LHCN-M2 (cell line): ENCODE measurements around the gene FBN2. TPM values are rescaled to one million over a fixed set of nuclear protein-coding genes. Genes with fewer than 3 reads are reported as not detected.

Experiments
- DNase-seq: peaks from one replicate; pipeline ENCODE4 v3.0.0-alpha.2; 2012; ENCODE audit warnings: low read depth
- total RNA-seq: library from RNA; depleted of rRNA; stranded (reverse); fragments of >200 nt; gene quantifications from 2 replicates; pipeline ENCODE4 v1.2.3, GENCODE V29; 2014

FBN2 gene
- total RNA-seq, 1 experiment from 2014 or later = 25.4 TPM

DNA sequence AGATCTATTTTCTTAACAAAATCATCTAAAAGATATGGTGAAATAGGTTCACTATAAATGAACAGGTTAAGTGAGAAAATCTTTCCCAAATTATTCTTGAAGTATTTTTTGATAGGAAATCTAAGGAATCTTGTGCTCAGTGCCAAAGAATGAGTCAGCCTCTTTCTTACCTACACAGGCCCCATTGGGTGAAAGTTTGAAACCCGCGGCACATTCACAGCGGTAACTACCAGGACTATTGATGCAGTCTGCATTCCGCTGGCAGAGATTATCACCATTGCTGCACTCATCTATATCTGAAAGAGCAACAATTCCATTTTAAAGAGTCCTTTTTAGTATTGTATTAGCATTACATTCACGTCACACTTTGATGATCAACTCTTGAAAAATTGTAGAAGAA, 232.7 kb downstream of the FBN2 start:
- DNase-seq = no peak

DNA sequence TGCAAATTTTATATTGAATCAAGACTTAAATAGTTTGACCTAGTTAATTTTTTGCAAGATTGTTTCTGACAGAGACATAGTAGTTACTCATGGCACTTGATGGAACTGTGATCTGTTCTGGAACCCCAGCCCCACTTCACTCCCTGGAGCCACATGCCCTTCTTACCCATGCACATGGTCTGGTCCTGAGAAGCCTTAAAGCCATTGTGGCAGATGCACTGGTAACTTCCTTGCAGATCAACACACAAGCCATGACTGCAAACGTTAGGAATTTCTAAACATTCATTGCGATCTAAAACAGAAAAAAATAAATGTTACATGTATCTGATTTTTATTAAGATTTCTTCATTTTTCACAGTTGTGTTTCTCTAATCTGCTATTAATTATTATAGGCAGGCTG, 233.3 kb downstream of the FBN2 start:
- DNase-seq = no peak

DNA sequence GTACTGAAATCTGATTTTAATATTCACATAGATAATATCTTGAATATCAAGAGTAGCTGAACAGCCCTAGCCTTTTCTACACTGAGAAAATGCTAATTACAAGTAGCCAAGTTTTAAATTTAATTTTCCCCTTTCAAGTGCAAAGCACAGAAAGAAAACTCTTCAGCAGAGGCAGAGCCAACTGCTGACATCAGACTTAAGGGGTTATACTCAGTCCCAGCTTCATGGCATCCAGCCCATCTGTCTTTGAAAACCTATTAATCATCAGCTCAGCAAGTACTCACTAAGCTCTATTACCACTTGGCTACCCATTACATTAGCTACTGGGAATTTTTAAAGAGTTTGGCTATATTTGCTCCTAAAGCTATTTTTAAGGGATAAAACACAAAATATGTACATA, 234.0 kb downstream of the FBN2 start:
- DNase-seq = peak; percentile 75

DNA sequence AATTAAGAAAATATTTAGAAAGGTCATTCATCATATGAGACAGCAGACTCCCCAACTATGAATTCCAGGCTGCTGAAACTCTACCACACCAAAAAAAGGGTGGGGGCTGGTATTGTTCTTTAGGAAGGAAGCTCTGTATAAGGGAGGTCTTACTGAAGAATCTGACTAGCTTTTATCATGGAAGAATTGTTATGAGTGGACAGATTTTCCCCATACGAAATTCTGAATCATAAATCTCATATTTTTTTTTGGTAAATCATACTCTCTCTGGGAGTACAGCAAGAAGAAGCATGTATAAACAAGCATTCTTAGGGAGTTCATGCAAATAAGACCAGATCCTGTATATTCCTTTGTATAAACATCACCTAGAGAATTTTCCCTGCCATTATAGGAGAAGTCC, 234.5 kb downstream of the FBN2 start:
- DNase-seq = no peak

DNA sequence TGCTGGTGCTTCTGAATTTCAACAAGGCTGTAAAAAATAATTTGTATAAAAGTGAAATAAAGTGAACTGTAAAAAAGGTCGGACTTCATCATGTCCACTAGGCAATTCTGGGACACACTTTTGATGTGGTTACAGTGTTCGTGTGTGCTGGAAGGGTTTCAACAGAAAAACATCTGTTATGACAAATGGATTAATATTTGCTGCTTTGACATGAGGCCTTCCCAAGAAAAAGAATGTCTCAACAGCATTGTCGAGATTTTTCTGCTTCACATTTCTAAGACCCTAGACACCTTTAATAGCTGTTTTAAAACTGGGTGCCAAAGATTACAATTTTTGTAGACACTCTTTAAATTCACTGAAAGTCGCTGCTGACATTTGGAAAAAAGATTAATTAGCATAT, 237.9 kb downstream of the FBN2 start:
- peak; percentile 59 for DNase-seq

DNA sequence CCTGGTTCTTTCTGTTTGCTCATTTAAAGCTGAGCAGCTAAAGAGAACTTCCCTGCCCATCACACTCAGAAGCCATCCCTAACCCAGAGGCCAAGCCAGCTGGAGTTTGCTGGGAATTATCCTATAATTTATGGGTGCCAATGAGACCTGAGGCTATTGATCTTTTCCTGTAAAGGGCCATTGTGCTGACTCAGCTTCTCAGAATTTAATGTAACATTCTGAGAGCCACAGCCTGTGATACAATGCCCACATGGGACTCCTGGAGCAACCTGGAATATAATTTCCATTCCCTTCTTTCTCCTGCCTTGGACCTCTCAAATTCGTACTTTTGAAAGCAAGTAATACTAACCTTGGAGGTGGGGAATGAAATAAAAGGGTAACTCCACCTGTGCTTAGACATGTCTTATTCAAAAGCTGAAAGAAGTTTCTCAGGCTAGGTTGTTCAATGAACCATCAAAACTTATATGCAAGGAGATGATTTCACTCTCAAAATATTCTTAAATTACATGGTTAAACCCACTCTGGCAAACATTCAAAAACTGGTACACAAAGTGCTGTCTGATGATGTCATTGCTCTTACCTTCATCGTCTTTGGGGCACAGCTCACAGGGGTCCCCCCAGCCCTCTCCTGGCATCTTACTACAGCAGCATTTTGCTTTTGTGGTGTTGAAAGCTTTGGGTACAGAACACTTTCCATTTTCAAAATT, 247.7 kb downstream of the FBN2 start:
- peak; percentile 25 for DNase-seq

DNA sequence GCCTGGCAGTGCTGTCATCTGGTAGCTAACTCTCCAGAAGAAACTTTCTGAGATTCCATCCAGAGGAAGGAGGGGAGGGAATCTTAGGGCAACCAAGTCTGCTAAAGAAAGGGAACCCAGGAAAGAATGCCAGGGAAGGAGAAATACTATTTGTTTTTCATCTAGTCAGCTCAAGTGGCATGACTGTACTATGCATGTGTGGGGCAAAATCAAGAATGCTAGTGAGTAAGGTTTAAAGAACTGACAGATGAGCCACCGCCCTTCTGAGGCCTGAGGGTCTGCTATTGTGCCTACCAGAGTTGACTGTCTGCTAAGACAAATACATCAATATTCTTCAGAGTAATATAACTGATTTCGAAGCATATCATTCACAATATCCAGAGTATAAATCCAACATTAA, 250.3 kb downstream of the FBN2 start:
- DNase-seq = no peak

DNA sequence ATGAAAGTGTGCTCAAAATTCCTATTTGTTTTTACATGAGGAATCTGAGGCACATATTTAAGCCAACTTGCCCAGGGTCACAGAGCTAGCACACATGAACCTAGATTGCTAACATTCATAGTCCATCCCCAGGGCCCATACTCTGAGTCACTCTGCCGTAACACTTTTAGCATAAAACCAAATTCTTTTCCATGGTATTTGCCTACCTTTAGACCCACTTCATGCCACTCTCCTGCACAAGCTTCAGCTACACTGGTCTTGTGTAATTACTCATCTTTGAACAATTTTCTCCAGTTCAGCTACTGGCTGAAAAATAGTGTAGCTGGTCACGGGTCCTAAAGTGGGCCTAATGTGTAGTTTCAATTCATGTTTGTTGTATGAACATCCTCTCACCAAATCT, 253.8 kb downstream of the FBN2 start:
- peak; percentile 29 for DNase-seq

DNA sequence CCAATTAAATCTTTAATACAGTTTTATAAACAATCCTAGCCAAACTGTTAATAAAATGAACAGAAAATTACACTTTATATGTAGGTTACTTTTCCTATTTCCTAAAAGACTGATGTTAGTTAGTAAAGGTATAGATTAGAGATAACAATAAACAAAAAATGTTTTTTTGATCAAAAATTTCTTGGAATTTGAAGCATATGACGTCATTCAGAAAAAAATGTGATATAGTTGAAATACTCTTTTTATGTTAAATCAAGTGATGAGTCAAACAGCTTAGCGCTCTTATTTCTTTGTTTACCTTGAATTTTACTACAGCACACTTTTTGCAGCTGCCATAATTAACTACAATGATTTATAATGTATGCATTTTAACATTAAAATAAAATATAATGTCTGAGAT, 258.7 kb downstream of the FBN2 start:
- no peak for DNase-seq

DNA sequence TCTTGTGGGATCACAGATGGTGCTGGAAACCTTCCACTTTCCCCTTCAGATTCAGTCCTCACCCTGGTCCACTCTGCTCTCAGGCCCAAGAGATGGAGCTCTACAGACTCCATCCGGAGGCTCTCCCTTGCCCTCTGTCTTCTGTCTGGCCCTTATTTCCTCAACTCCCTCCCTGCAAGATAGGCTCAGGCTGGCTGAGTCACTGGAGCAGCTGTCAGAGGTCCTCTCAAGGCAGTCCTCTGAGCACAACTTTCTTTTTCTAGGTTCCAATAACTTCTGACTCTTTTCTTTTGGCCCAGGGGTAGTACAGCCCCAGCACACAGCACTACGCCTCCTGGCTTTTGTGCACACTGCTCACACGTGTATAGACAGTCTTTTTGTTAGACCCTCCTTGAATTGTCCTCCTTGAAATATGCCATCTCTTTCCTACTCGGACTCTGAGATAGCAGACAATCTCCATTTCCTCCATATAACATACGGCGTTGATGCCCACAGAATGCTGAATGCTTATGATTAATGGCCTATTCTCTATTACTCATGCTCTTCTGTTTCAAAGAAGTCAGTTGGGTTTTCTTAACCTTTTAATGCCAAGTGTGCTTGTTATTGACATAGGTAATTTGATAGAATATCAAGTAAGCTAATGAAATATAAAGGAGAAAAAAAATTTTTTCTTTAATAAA, 261.4 kb downstream of the FBN2 start:
- peak; percentile 90 for DNase-seq

DNA sequence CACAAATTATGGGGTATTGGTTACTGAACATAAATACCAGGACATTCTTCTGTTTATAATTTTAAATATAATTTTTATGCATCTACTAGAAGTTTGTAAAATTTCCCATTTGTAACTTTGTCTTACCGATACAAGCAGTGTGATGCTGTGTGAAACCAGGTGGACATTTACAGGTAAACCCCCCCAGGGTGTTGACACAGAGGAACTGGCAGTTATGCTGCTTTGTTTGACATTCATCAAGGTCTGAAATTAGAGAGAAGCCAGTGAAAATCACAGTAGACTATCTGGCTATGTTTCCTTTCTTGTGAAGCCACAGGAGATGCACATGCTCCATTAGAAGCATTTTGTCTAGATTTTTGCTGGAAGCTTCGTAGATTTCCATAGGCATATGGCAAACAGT, 263.6 kb downstream of the FBN2 start:
- DNase-seq = no peak

DNA sequence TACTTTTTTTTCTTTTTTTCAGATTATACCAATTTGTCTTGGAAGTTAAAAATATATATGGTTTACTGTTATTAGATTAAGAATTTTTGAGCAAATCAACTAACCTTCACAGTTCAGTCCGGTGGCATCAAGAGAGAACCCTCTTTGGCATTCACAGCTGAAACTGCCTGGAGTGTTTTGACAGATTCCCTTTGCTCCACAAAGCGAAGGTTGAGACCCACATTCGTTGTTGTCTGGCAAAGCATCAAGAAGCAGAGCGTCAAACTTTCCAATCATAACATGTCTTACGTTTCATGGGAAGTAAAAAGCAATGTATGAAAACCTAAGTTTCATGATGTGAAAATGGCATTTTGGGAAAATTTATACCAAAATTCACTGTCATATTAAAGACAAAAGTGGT, 264.3 kb downstream of the FBN2 start:
- DNase-seq = no peak

DNA sequence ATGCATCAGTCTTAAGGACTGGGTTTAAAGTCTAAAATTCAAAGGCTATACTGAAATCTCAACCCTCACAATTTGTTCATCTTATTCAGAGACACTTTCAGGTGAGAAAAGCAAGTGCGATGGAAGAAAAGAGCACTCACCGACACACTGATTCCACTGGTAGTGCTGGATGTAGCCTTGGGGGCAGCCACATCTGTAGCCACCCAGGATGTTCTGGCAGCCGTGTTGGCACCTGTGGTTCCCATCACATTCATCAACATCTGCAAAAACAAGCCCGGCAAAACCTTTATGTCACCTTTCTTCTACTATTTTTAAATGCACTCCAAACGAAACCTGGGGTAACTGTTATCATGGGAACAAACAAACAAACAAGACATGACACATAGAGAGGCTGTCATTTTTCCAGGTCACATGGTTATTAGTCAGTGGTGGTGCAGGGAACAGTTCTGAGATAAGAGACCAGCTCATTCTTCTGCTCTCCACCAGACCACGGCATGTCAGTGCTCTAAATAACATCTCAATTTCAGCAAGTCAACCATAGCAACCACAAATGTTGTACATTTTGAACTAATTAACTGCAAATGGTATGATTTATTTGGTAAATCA, 266.1 kb downstream of the FBN2 start:
- DNase-seq = peak; percentile 95

DNA sequence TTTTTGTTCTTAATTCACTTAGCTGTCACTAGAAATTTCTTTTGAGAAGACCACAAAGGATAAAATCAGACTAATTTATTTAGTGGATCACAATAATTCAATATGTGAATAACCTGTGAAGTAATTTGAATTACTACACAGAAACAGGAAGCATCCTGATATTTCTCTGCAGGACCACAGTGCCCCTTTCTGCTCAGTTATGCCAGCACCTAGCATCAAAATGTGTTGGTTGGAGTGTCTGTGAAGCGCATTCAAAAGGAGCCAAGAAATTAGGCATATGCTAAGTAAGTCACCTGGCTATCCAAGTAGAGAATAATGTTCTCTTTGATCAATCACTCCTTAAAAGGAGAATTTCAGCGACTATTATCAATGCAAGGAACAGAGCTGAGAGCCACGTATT, 267.0 kb downstream of the FBN2 start:
- no peak for DNase-seq

DNA sequence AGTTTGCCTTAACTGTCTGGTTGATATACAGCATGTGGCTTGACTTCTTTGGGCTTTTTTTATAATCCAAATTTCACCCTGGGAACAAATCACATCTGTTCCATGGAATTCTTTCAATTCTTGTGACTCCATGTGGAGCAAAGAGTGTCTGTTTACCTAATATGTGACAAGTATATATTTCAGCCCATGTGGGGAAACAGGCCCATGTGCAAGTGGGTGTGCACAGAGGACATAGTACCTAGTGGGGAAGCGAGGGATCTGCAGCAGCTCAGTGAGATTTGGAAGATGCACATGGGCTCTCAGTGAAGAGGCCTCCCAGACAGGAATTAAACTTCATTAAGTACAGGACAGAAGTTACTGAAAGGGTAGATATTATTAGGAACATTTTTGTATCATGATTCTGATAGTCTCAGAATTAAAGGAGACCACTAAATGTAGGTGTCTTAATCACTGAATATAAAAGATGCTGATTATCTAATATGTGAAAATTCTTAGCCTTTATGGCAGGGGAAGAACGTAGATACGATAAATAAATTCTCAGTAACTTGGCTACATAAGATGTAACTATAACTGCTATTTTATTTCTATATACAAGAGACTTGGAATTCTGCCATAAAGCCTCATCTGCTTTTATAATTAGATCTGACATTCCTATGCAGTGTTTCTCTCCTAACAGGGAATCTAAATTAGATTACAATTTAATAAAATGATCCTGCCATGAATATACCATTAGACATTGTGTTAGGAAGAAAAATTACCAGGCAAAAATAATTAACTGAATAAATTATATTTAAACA, 273.3 kb downstream of the FBN2 start:
- DNase-seq = peak; percentile 22

DNA sequence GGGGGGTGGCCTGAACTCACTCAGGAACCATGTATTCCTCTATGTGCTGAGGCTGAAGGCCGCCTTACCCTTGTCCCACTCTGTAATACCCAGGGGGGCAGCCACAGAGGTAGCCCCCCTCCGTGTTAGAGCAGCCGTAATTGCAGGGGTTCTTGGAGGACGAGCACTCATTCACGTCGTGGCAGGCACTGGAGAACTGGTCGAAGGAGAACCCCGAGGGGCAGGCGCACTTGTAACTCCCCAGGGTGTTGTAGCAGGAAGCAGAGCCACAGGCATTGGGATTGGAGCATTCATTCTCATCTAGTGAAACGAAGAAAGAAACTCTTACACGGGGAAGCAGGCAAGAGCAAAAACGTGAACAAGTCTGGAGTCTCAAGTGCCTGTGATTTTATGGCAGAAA, 274.7 kb downstream of the FBN2 start:
- DNase-seq = no peak

DNA sequence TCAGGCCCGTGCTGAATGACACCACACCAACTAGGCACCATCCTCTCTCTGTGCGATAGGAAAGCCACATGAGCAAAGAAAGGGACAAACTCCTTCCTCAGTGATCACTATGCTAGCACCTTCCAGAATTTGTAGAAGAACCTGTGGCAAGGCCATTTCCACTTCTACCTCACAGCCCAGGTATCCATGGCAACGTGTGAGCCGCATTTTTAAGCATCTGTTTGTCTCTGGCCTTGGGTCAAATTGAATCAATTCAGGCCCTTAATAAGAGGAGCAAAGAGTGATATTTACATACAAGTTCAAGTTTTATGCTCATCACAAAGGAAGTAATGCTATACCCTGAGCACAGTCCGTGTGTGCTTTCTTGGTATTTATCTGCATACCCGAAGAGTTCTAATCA, 275.1 kb downstream of the FBN2 start:
- DNase-seq = no peak

DNA sequence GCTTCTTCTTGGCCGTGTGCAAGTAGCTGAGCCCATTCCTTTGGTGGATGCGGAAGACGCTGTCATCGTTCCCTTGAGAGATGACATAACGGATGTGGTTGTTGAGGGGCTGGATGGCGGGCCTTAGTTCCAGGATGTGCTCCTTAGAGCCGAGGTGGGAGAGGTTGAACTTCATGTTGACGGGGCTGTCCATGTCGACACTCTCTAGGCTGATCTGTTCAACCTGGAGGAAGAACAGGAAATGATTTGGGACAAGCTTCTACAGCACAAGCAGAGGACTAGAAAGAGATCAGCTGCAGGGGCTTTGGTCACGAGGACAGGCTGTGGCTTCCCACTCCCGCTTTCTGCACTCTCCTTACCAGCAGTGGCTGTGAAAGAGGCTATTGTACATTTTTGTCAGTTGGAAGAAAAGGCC, 278.4 kb downstream of the FBN2 start:
- no peak for DNase-seq

DNA sequence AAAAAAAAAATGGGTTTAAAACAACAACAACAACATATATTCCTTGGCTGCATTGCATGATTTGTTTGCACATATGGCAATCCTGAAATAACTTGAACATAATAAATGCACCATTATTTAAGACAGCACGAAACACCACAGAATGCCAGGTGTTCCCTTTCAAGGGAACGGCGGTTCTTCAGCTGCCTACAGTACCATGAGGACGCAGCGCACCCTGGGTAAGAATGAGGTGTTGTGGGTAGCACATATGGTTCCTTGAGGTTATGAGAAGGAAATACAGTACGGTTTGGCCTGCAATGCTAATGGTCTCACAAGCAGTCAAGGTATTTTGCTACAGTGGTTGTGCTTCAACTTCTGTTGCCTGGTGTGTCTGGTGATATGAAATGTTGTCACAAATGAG, 279.7 kb downstream of the FBN2 start:
- DNase-seq = no peak

DNA sequence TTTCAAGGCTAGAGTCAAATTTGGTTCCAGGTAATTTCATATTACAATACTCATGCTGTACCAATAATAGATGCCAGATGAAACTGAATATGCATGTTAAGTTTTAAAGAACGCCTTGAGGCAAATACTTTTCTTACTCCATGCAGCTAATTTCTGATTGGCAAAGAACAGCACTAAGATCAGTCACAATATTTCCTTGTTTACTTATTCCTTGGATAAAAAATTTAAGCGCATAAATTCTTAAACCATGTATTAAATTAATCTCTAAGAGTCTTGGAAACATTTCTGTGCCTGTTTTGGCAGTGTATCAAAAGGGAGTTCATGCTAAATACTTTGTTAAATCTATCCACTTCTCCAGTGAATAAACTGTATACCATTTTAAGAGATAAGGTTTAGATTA, 281.0 kb downstream of the FBN2 start:
- no peak for DNase-seq

DNA sequence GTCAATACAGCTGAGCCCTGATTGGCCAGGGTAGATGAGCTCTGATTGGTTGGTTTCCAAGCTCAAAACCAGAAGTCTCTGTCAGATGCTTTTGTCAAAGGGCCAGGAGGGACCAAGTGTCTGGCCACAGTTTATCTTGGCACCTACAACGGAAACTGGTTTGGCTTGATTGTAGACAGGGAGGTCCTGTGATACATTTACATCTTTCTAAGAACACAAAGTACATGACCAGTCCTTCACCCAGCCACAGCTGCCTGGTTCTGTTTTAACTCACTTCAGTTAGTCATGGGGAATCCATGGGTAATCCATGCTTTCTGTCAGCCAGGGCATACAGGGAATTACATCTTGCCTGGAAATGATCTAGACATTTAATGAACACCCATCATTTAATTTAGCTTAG, 283.3 kb downstream of the FBN2 start:
- peak; percentile 38 for DNase-seq

DNA sequence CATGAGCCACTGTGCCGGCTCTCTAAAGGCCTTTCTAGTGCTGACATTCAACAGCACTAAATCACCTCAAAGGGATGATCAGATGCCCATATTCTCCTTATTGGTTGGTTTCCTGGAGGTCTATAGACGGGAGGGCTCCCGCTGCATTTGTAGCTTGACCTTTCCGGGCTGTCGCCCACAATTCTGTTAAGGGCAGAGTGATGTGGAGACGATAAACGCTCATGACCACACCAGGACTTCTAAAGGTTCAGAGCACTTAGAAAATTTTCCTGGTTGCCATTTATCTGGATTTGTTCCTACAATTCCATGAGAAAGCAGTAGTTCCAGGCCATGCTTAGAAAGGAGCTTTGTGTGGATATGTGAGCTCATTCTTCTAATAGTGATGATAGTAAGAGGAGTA, 284.2 kb downstream of the FBN2 start:
- no peak for DNase-seq
